ENCODE results near the gene HPD. TPM values are rescaled to one million over a fixed set of nuclear protein-coding genes. Genes with fewer than 3 reads are reported as not detected.
A peak's percentile ranks its signal among the peaks of the same experiment; 100 is the strongest.

The HPD gene
- total RNA-seq, 1 experiment from 2014 or later = not detected

- H3K4me3 ChIP-seq (ENCODE audit: low read length) = no peak overlapping the region
- BruUV-seq (replicated peaks) = no TSS peak
- H3K36me3 ChIP-seq (ENCODE audit: low read depth, low read length) = peaks cover 43% of the 10 kb centered on the region
- CTCF ChIA-PET = no interaction called here
- intact Hi-C loops (cut with micrococcal nuclease) = no loop called here
- no peak overlapping the region for H3K9ac ChIP-seq (ENCODE audit: low read length)
- peaks cover 5% of the 10 kb centered on the region for H3F3A ChIP-seq (ENCODE audit: low read length, unreplicated experiment)
- no peaks in the 10 kb centered on the region for H3K9me2 ChIP-seq (replicated peaks; ENCODE audit: low read length)
- peaks cover 25% of the 10 kb centered on the region for H3K4me1 ChIP-seq (ENCODE audit: insufficient read depth, low read length)
- no peaks in the 10 kb centered on the region for H3K9me3 ChIP-seq (ENCODE audit: low read length)
- TF ChIP-seq CTCF (conservative IDR thresholded peaks at IDR 0.05; ENCODE audit: low read depth, low read length) (peak; percentile 51; the same call in 1 of the 2 replicates), EZH2phosphoT487 (IDR thresholded peaks at IDR 0.05; ENCODE audit: borderline replicate concordance, low read length) (no peak), EZH2 (IDR thresholded peaks at IDR 0.05; ENCODE audit: low read length, unreplicated experiment) (no peak)
- POLR2A ChIA-PET (ENCODE audit: unreplicated experiment) = no interaction called here
- DNase-seq = peak; percentile 12
- no peak overlapping the region for H2AFZ ChIP-seq (ENCODE audit: low read length)
- H3K79me2 ChIP-seq (ENCODE audit: low read length) = peaks cover 66% of the 10 kb centered on the region
- H3K27me3 ChIP-seq (ENCODE audit: low read length) = no peaks in the 10 kb centered on the region
- peaks cover 6% of the 10 kb centered on the region; the same call in 1 of the 2 replicates for H4K20me1 ChIP-seq (ENCODE audit: low read length)
- 0 out of 2 replicates have a peak overlapping the region, but pooled peaks have one; percentile 37 for H3K27ac ChIP-seq (ENCODE audit: low read length)
- peak overlapping the region; percentile 60; the same call in 1 of the 2 replicates for H3K4me2 ChIP-seq (ENCODE audit: low read length)
- ATAC-seq = no peak
Observed at GRCh38 chr12:121894633-121895032, 36.0 kb upstream of the HPD start.

GRCh38 chr12:121893961-121894460 is 35.4 kb upstream of the HPD start:
- Histone ChIP-seq H3K27me3 (ENCODE audit: low read length) (no peaks in the 10 kb centered on the region), H3K36me3 (ENCODE audit: low read depth, low read length) (peaks cover 36% of the 10 kb centered on the region), H3K9me2 (replicated peaks; ENCODE audit: low read length) (no peaks in the 10 kb centered on the region), H3F3A (ENCODE audit: low read length, unreplicated experiment) (peaks cover 5% of the 10 kb centered on the region), H3K4me1 (ENCODE audit: insufficient read depth, low read length) (peaks cover 28% of the 10 kb centered on the region), H3K79me2 (ENCODE audit: low read length) (peaks cover 72% of the 10 kb centered on the region), H3K4me3 (ENCODE audit: low read length) (peak overlapping the region; percentile 4; the same call in 1 of the 2 replicates), H3K4me2 (ENCODE audit: low read length) (peak overlapping the region; percentile 60), H2AFZ (ENCODE audit: low read length) (no peak overlapping the region), H4K20me1 (ENCODE audit: low read length) (peaks cover 12% of the 10 kb centered on the region; the same call in 1 of the 2 replicates), H3K27ac (ENCODE audit: low read length) (peak overlapping the region; percentile 37), H3K9ac (ENCODE audit: low read length) (no peak overlapping the region), H3K9me3 (ENCODE audit: low read length) (no peaks in the 10 kb centered on the region)
- ChIA-PET CTCF (interaction anchor here (0.5 to 1.6 kb wide), 3 partner anchors 97 to 126 kb away, joined by 5 to 11 read pairs (median 11); no protein-coding TSS in a partner anchor), POLR2A (ENCODE audit: unreplicated experiment) (interaction anchor here (0.7 kb wide), 1 partner anchor 28 kb away, joined by 4 read pairs; no protein-coding TSS in a partner anchor)
- TF ChIP-seq EZH2 (IDR thresholded peaks at IDR 0.05; ENCODE audit: low read length, unreplicated experiment) (no peak), EZH2phosphoT487 (IDR thresholded peaks at IDR 0.05; ENCODE audit: borderline replicate concordance, low read length) (no peak), CTCF (conservative IDR thresholded peaks at IDR 0.05; ENCODE audit: low read depth, low read length) (no peak)
- peak; percentile 88 for DNase-seq
- ATAC-seq = peak; percentile 91
- intact Hi-C loops (cut with micrococcal nuclease) = no loop called here
- BruUV-seq (replicated peaks) = no TSS peak
